Hematopoietic multipotent progenitor cell treated with erythropoietin and hydrocortisone succinate and interleukin-3 and kit ligand, for 4 days (in vitro differentiated cells): Measurements from ENCODE around the gene ARHGEF16.

Experiments used
- DNase-seq: peaks from one replicate; pipeline ENCODE4 v3.0.0-alpha.2; 2015

ARHGEF16 gene

GRCh38 chr1:3439346-3440299 lies 14.8 kb upstream of the ARHGEF16 start:
- DNase-seq: no peak

- DNase-seq: no peak
Measured at GRCh38 chr1:3440300-3440681, 14.2 kb upstream of the ARHGEF16 start.

DNA sequence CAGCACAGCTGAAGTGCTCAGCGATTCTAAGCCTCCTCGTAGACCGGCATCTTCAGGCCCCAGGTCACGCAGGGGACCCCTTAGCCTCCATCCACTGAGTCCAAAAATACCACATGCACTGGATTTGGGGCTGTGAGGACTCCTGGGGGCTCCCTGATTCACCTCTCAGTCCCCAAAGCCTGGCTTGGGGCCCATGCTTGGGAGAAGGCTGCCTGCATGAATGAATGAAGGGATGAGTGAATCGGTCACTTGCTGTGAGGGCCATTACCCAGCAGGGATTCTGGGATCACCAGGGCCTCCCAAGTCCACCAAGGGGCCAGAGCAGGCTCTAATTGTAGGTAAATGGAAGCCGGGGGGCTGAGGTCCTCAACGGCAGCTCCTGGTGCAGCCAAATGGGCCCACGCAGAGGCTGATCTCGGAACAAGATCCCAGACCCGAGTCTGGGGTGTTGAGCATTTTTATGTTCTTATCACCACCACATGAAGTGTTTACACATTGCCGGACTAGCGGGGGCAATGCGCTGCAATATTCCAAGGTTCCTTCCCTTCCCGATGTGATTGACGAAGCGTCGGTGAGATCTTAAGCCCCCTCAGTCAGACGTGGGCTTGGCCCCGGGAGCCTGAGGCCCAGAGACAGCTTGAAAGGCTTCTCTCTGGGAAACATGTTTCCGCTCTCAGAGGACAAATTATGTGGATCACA lies 13.6 kb upstream of the ARHGEF16 start:
- DNase-seq: no peak

DNA sequence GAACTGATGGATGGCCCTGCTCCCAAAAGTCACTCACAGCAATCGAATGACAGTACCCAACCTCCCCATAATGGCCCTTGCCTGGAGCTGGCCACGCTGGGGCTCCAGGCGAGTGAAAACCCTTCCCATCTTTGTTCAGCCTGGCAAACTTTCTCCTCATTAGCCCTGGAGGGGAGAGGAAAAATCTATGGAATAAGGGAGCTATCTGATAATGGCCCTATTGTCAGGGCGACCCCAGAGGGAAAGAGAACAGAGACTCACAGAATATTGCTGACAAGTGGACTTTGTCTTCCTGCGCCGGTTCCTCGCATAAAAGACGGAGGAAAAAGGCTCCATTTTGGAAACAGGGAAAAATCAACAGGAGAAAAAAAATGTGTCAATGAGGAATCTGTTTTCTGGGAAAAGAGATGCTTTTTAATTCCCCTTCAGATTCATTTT lies 13.0 kb upstream of the ARHGEF16 start:
- DNase-seq: no peak

DNA sequence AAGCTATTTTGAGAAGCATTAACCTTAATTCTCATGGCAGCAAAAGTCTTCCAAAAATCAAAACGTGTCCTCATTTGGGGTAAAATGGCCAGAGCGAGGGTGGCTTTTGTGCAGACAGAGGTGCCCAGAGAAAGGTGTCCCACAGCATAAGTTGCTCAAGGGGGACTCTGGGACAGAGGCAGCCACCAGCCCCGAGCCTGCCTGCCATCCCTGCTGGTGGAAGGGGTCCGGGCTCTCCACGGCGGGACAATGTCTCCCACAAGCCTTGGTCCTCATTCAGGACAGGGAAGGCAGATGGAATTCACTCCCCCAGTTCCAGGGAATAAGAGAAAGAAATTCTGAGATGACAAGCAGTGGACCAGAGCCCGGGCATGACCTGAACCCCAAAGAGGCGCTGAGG lies 12.6 kb upstream of the ARHGEF16 start:
- no peak for DNase-seq

DNA sequence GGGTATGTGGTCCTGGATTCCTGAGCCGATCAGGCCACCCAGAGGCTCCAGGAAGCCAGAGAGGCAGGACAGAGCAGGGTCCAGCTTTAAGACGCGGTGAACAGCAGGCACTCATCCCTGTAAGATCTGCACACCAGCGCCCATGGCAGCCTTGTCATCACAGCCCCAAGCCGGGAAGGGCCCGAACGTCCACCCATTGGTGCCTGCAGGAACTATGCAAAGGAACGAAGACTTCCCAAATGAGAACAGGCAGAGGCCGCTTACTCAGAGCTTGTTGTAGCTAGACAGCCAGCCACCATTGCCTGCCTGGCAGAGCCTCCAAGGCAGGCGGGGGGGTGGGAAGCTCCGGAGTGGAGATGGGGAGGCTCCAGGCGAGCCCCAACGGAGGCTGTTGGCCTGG lies 12.1 kb upstream of the ARHGEF16 start:
- DNase-seq: no peak

DNA sequence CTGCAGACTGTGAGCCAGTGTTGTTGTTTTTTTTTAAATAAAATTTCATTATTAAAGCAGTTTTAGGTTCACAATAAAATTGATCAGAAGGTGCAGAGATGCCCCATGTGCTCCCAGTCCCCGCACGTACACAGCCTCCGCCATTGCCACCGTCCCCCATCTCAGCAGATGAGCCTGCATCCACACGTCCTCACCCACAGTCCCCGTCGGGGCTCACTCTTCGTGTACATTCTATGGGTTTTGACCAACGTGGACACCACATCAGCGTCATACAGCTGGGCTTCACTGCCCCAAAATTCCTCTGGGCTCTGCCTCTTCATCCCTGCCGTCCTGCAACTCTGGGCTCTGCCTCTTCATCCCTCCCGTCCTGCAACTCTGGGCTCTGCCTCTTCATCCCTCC lies 11.6 kb upstream of the ARHGEF16 start:
- DNase-seq: no peak

- DNase-seq: no peak
Measured at GRCh38 chr1:3443807-3444206, 10.7 kb upstream of the ARHGEF16 start.

DNA sequence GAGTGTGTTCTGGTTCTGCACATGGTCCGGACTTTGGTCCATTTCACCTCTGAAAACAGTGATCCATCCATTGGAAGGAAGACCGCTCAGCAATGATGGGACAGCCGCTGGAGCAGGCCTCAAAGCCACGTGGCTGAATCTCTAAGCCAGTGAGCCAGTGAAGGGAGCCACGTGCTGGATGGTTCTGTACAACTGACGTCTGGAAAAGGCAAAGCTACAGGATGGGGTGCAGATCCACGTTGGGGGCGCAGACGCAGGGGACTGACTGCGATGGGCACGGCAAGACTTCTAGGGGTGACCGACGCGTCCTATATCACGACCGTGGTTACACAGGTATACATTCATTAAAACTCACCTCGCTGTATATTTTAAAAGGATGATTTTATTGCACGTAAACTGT lies 10.2 kb upstream of the ARHGEF16 start:
- no peak for DNase-seq

DNA sequence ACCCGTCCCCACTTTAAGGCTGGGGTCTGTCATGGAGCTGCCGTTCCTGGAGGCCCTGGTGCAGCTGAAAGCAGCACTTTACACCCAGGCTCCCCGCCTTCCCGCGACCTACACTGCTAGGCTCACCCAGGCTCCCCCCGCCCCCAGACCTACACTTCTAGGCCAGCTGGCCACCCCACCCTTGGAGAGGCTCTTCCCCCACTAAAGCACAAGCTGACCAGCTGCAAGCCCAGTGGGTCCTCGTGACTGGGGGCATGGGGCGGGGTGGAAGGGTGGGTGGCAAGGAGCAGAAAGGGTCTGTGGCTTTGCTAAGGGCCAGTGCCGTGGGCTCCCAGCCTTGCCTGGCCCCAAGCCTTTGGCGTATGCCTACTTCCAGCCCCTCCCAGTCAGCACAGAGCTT lies 9.7 kb upstream of the ARHGEF16 start:
- DNase-seq: no peak

- no peak for DNase-seq
Measured at GRCh38 chr1:3450202-3450863, 4.1 kb upstream of the ARHGEF16 start.

DNA sequence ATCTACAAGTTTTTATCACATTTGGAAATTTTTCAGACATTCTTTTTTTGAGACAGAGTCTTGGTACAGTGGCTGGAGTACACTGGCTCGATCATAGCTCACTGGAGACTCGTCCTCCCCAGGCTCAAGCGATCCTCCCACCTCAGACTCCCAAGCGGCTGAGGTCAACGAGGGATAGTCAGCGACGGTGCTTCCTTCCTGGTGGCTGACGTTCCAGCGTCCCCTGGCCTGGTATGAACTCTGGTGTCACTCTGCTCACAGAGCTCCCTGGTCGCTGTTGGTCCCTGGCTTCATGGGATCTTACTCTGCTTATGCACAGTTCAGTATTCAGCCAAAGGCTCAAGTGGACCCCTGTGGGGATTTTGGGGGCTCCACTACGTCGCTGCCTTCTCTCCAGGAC lies 3.5 kb upstream of the ARHGEF16 start:
- DNase-seq: no peak

DNA sequence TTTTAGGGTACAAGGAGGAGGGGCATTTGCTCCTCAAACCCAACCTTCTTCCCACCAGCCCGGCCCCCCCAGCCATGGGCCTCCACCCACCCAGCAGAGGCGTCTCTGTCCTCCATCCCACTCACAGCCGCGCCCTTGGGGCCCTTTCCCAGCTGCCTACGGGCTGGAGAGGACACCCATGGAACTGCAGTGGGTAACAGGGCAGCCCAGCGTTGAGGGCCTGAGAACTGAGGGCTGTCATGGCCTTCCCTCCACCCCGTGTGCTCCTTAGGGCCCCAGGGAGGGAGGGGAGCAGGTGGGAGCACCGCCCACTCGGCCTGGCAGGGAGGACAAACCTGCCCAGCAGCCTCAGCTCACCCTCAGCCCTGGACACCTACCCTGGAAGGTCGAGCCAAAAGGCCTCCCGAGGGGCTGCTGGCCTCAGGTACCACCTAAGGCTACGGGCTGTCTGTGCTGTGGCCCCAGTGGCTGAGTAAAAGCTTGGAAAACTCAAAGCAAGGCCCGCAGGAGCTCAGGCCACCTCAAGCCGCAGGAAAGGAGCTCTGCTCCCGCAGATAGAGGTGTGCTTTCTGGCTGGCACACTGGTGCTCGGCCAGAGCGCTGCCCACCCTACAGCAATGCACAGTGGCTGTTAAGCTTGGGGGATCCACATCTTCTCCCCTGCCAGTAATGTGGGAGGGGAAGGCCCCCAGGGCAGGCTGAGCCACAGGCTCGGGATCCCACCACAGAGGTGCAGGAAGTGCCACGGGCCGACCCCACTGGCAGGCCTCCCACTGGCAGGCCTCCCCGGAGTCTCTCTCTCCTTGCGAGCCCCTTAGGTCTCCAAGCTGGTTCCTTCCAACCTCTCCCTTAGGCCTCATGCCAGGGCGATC lies 2.2 kb upstream of the ARHGEF16 start:
- no peak for DNase-seq

DNA sequence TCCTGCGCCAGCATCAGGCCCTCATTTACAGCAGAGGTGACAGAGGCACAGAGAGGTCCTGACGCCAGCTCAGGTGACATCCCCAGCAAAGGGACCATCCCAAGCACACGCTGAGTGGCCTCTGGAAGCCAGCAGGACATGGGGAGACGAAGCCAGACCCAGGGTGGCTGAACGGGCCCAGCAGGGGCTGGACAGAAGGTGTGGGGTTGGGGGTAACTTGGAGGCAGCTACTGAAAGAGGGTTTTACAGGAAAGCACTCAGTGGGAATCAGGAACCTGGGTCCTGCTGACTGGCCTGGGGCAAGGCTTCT lies 1.6 kb upstream of the ARHGEF16 start:
- no peak for DNase-seq

- peak; percentile 81 for DNase-seq
Measured at GRCh38 chr1:3453203-3453761, 1.2 kb upstream of the ARHGEF16 start.

DNA sequence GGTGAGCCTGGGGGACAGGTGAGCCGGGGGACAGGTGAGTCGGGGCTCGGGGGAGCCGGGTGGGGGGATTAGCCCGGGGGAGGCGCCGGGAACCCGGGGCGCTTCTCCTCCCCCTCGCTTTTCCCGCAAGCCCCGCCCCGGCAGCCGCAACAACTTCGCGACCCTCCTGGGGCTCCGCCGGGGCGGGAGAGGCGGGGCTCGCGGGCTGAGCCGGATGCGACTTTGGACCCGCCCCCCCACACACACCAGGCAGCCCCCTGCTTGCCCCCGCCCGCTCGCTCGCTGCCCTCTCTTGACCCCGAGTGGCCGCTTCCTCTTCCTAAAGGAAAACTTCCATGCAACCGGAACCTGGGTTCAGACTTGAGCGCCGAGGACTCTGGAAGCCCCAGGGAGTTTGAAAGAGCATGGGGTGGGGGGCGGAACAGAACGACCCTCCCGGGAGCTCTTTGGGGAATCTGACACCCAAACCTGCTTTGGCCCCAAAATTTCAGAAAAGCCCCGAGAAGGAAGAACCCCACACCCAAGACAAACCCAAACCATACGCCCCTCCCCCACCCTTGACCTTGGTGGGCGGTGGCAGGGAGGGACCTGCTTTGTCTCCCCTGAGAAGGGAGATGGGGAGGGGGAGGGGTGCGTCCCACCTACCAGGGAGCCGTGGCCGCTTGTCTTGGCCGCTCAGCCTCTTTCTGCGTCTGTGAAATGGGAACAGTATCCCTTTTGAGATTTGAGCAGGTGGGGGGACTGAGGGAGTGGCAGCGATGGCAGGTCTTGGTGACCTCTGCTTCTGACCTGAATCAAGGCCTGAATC lies 550 bp downstream of the ARHGEF16 start:
- peak; percentile 40 for DNase-seq

GRCh38 chr1:3455670-3456448 lies 1.4 kb downstream of the ARHGEF16 start:
- no peak for DNase-seq

GRCh38 chr1:3456449-3456963 lies 2.0 kb downstream of the ARHGEF16 start:
- DNase-seq: no peak

GRCh38 chr1:3456964-3457909 lies 2.8 kb downstream of the ARHGEF16 start:
- no peak for DNase-seq
